ENCODE measurements around the gene ORM2. TPM values are rescaled to one million over a fixed set of nuclear protein-coding genes. Genes with fewer than 3 reads are reported as not detected.

ORM2 gene
- total RNA-seq, 2 donors from 2014 or later: not detected

DNA sequence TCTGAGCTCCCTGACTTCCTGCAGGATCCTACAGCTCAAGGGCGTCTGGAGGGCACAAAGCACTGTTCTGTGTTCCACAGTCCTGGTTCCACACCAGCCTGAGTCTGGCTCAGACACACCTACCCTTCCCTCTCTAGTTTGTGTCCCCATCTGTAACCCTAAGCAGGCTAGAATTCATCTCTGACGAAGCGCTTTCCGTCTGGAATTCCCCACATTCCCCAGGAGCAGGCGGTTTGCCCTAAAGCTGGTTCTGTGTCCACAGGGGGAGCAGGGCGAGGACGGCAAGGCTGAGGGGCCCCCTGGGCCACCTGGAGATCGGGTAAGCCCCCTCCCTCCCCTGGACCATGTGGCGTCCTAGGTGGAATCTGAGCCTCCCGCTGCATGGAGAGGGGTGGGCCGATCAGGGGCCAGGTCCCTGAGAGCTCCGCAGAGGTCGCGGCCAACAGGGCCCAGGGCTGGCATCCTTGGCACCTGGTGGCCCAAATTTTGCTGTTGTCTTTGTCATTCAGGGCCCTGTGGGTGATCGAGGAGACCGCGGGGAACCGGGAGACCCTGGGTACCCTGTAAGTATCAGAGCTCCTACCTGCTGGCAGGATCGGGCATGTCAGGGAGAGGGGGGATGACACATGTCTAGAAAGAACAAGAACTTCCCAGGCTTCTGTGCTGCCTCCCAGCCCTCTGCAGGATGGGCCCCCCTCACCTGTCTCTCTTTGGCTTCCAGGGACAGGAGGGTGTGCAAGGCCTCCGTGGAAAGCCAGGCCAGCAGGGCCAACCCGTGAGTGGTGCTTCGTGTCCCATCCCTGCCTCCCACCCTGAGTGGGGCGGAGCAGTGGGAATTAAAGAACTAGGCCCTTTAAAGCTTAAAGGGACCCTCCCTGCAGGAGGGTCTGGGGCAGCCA is 41.2 kb upstream of the ORM2 start:
- Mint-ChIP-seq H3K36me3 (ENCODE audit: low read depth) (no peaks in the 10 kb centered on the region), H3K9me3 (no peaks in the 10 kb centered on the region), H3K4me3 (no peak overlapping the region), H3K27ac (no peak overlapping the region), H3K27me3 (peaks cover 5% of the 10 kb centered on the region), H3K4me1 (peaks cover 5% of the 10 kb centered on the region)
- no peak for ATAC-seq (replicated peaks)

DNA sequence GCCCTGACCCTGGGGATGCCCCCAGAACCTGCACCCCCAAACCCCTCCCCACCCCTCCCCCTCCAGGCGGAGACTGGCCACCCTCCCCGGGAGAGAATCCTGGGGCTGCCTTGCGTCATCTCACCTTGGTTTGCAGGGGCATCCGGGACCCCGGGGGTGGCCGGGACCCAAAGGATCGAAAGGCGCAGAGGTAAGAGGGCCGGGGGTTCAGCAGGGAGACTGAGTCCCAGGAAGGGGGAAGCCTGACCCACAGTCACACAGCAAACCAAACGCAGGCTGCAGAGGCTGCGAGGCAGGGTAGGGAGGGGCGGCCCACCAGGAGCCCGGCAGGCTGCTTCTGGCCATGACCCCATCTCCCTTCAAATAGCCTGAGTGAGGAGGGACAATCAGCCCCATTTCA is 40.6 kb upstream of the ORM2 start:
- Mint-ChIP-seq H3K9me3 (no peaks in the 10 kb centered on the region), H3K27ac (no peak overlapping the region), H3K36me3 (ENCODE audit: low read depth) (no peaks in the 10 kb centered on the region), H3K4me1 (peaks cover 5% of the 10 kb centered on the region), H3K4me3 (no peak overlapping the region), H3K27me3 (peaks cover 5% of the 10 kb centered on the region)
- no peak for ATAC-seq (replicated peaks)

DNA sequence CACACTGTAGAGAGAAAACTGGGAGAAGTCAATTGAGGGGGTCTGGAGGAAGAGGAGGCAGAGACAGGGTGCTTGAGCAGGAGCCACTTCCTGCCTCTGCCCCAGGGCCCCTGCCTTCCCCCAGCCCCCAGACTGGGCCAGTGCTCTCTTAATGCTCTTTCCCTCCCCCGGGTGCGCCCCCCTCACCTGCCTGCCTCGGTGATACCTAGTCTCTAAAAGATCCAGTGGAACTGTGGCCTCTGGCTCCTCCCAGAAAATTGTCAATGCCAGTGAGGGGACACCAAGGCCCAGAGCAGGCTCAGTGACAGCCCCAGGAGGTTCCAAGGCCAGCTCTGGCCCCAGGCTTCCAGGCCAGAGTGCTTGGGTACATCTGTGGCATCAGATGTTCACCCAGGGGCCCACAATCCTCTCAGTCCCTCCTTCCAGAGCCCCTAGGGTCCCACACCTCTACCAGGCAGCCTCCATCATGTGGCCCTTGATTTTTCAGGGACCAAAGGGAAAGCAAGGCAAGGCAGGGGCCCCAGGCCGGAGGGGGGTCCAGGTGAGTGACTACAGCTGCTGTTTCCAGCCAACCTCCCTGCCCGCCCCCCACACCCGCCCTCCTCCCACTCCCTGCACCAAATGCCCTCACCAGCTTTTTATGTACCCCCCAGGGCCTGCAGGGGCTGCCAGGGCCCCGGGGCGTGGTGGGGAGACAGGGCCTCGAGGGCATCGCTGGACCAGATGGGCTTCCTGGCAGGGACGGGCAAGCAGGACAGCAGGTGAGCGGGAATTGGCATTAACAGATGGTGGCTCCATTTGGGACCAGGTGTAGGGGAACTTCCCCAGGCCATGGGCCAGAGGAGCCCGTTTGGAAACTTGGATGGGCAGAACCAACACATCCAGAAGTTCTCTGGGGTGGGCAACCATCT is 39.8 kb upstream of the ORM2 start:
- Mint-ChIP-seq H3K27me3 (peaks cover 5% of the 10 kb centered on the region), H3K27ac (no peak overlapping the region), H3K9me3 (peaks cover 4% of the 10 kb centered on the region), H3K4me1 (peaks cover 5% of the 10 kb centered on the region), H3K4me3 (no peak overlapping the region), H3K36me3 (ENCODE audit: low read depth) (no peaks in the 10 kb centered on the region)
- no peak for ATAC-seq (replicated peaks)

DNA sequence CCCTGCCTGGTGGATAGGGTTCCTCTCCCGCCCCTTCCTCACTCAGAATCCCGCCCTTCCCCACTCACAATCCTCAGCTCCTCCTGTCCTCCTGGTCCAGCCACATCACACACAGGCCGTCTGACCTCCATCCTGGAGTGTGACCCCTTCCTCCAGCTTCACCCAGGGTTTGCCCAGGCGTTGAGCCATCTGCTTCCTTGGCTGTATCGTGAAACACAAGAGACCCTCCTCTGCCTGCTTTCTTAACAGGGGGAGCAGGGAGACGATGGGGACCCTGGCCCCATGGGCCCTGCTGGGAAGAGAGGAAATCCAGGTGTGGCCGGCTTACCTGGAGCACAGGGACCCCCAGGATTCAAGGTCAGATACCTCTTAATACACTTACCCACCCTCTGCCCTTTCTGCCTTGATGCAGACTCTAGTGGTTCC is 39.1 kb upstream of the ORM2 start:
- no peaks in the 10 kb centered on the region for H3K36me3 Mint-ChIP-seq (ENCODE audit: low read depth)
- ATAC-seq (replicated peaks): peak; percentile 11

DNA sequence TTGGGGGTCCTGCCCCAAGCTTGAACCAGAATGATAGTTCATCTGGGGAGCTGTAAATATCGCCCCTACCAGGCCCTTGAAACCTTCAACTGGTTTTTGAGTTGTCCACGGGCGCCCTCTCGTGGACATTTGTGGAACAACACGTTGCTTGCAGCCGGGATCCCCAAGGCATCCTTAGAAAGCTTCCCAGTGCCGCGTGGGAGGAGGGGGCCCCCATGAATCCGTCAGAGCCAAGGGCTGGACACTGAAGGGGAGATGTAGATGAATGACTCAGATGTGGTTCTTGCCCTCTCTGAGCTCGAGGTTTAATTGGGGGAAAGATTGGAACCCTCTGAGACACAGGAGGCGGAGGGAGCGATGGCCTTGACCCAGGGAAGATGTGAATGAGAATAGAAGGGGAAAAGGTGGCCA is 38.6 kb upstream of the ORM2 start:
- no peak overlapping the region for H3K4me3 Mint-ChIP-seq
- H3K27ac Mint-ChIP-seq: peak overlapping the region; percentile 9
- peaks cover 5% of the 10 kb centered on the region for H3K4me1 Mint-ChIP-seq
- H3K27me3 Mint-ChIP-seq: peaks cover 9% of the 10 kb centered on the region
- peaks cover 9% of the 10 kb centered on the region for H3K9me3 Mint-ChIP-seq
- ATAC-seq (replicated peaks): peak; percentile 52
- no peaks in the 10 kb centered on the region for H3K36me3 Mint-ChIP-seq (ENCODE audit: low read depth)

More for the DNA sequence above, 39.1 kb upstream of the ORM2 start:
- Mint-ChIP-seq H3K9me3 (peaks cover 9% of the 10 kb centered on the region), H3K27ac (peak overlapping the region; percentile 9), H3K27me3 (peaks cover 9% of the 10 kb centered on the region), H3K4me1 (peaks cover 5% of the 10 kb centered on the region), H3K4me3 (no peak overlapping the region)

DNA sequence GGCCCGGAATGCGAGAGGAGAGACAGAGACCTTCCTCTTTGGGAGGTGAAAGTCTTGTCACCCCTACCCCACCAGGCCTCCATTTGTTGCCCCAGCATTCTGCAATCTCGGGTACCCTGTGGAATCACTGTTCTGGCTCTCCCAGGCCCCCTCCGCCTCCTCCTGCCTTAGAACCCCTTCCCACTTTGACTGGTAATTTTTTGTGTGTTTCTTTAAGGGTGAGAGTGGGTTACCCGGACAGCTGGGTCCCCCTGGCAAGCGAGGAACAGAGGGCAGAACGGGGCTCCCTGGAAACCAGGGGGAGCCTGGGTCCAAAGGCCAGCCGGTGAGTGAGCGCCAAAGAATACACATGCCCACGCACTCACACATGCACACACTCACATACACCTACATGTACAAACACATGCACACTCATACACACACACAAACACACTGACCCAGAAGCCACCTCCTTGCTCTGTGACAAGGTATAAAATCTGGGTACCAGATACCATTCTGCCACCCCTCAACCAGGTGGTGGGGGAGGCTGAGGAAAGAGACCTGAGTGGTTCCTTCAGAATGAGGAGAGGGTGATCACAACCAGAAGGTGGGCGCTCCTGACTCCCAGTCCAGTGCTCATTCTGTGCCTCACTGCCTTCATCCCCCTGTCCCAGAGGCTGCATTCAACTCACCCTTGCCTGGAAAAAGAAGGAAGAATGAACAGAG is 37.6 kb upstream of the ORM2 start:
- no peak for ATAC-seq (replicated peaks)
- peaks cover 5% of the 10 kb centered on the region for H3K4me1 Mint-ChIP-seq
- no peak overlapping the region for H3K4me3 Mint-ChIP-seq
- H3K27me3 Mint-ChIP-seq: peaks cover 9% of the 10 kb centered on the region
- H3K9me3 Mint-ChIP-seq: peaks cover 9% of the 10 kb centered on the region
- H3K36me3 Mint-ChIP-seq (ENCODE audit: low read depth): no peaks in the 10 kb centered on the region
- no peak overlapping the region for H3K27ac Mint-ChIP-seq

DNA sequence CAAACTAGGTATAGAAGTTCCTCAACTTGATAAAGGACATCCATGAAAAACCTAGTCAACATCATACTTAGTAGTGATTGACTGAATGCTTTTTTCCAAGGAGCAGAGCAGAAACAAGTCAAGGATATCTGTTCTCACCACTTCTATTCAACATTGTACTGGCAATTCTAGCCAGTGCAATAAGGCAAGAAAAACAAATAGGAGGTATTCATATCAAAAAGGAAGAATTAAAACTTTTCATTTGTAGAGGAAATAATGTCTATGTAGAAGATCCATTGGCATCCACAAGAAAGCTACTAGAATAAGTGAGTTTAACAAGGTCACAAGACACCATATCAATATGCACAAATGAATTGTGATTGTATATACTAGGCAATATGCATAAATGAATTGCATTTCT is 35.0 kb upstream of the ORM2 start:
- H3K4me1 Mint-ChIP-seq: peaks cover 5% of the 10 kb centered on the region
- no peaks in the 10 kb centered on the region for H3K36me3 Mint-ChIP-seq (ENCODE audit: low read depth)
- no peak for ATAC-seq (replicated peaks)

DNA sequence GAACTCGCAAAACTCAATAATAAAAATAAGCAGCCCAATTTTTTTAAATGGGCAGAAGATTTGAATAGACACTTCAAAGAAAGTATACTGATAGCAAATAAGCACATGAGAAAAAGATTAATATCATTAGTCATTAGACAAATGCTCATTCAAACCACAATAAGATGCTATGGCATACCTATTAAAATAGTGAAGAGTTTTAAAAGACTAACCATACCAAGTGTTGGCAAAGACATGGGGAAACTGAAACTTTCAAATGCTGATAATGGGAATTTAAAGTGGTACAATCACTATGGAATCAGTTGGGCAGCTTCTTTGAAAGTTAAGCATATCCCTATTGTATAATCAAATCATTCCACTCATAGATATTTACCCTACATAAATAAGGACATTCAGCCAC is 33.3 kb upstream of the ORM2 start:
- no peak for ATAC-seq (replicated peaks)
- H3K27me3 Mint-ChIP-seq: peaks cover 5% of the 10 kb centered on the region
- no peaks in the 10 kb centered on the region for H3K4me1 Mint-ChIP-seq
- no peak overlapping the region for H3K4me3 Mint-ChIP-seq
- H3K27ac Mint-ChIP-seq: no peak overlapping the region
- H3K9me3 Mint-ChIP-seq: peaks cover 9% of the 10 kb centered on the region
- no peaks in the 10 kb centered on the region for H3K36me3 Mint-ChIP-seq (ENCODE audit: low read depth)

More for the DNA sequence above, 35.0 kb upstream of the ORM2 start:
- no peak overlapping the region for H3K4me3 Mint-ChIP-seq
- H3K27ac Mint-ChIP-seq: no peak overlapping the region
- peaks cover 9% of the 10 kb centered on the region for H3K27me3 Mint-ChIP-seq
- peaks cover 9% of the 10 kb centered on the region for H3K9me3 Mint-ChIP-seq

DNA sequence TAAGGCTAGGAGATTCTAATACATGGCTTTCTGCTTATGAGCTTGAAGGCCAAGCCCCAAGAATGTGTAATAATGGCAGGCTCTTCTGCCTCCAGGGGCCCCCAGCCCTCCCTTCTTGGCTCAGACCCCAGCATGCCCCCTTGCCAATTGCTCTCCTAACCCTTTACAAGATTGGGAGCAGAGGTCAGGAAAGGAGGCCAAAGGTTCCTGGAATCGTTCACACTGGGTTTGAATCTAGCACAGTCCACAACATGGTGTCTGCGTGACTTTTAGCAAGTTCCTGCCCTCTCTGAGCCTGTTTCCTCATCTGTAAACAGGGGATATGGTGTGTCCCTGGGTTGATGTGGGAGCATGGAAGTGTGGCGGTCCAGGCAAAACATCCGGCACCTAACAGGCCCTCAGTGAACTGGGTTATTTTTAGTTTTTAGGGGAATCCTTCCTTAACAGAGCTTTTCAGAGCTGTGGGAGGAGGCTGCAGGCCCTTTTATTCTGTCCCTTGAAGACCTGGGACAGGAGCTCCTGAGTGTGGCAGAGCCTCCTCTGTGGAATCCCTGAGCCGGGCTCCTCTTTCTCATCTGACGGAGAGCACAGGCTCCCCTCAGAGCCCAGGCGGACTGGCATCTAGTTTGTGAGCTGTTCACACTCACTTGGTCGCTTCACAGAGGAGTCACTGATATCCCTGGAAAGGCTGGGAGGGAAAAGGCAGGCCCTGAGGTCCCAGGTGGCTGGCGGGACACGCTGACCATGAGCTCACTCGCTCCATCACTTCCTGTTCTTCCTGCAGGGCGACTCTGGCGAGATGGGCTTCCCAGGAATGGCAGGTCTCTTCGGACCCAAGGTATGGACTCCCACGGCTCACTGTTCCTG is 30.1 kb upstream of the ORM2 start:
- H3K9me3 Mint-ChIP-seq: peaks cover 8% of the 10 kb centered on the region
- no peak for ATAC-seq (replicated peaks)
- H3K36me3 Mint-ChIP-seq (ENCODE audit: low read depth): no peaks in the 10 kb centered on the region
- no peak overlapping the region for H3K27ac Mint-ChIP-seq
- H3K4me1 Mint-ChIP-seq: no peaks in the 10 kb centered on the region
- peaks cover 5% of the 10 kb centered on the region for H3K27me3 Mint-ChIP-seq
- H3K4me3 Mint-ChIP-seq: no peak overlapping the region

DNA sequence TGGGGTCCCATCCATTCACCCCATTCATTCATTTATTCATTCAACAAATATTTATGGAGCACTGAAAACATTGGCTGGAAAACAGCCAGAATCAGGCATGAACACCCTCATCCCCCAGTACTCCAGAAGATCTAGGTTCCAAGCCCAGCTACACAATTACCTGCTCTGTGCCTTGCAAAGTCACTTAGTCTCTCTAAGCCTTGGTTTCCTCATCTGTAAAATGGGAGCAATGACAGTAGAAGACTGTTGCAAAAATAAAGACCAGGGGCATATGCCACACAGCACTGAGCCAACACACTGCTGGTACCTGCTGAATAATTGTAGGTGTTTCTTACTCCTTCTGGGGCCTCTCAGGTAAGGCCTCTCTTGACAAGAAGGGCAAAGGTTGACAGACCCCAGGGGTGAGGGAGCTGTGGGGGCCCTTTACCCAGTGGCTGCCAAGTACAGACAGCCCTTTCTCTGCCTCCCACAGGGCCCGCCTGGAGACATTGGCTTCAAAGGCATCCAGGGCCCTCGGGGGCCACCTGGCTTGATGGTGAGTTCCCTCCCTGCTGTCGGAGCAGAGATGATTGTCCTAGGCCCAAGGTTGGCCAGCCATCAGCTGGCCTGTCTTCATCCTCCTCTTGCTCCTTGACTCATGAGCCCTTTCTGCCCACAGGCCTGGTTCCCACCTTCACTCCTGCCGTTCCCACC is 29.4 kb upstream of the ORM2 start:
- Mint-ChIP-seq H3K4me3 (no peak overlapping the region), H3K36me3 (ENCODE audit: low read depth) (no peaks in the 10 kb centered on the region), H3K27me3 (no peaks in the 10 kb centered on the region), H3K9me3 (no peaks in the 10 kb centered on the region), H3K4me1 (no peaks in the 10 kb centered on the region), H3K27ac (no peak overlapping the region)
- ATAC-seq (replicated peaks): no peak

DNA sequence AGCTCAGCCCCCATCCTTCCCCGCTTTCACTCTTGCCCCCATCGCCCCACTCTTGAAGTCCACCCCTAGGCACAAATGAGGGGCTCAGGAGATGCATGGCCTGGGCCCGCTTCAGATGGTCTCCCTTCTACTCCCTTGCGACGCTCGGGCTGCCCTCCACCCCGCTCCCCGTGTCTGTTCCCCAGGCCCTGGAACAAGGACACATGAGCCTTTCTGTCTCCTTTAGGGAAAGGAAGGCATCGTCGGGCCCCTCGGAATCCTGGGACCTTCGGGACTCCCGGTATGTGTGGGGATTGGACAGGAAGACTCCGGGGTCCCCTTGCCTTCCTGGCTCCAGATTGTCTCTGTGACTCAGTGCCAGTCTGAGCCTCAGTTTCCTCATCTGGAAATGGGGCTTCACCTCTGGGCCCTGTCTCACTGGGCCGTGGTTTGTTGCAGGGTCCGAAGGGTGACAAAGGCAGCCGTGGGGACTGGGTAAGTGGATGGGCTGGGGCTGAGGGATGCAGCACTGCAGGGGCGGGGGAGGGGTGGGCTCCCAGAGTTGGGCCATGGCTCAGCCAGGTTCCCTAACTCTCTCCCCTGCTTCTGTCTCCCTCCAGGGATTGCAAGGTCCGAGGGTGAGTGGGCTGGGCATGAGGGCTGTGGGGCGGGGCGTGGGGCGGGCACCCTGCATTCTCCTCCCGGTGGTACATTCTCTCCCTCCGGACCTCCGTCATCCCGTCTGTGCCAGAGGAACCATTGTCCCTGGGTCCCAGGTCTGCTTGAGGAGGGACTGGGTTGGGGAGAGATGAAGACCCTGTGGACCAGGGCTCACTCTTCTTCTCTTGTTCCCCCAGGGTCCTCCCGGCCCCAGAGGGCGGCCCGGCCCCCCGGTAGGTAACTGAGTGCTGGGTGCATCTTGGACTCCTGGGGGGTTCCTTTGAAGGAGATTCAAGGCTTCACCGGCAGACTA is 28.5 kb upstream of the ORM2 start:
- no peaks in the 10 kb centered on the region for H3K27me3 Mint-ChIP-seq
- H3K9me3 Mint-ChIP-seq: no peaks in the 10 kb centered on the region
- ATAC-seq (replicated peaks): no peak
- no peak overlapping the region for H3K27ac Mint-ChIP-seq
- no peak overlapping the region for H3K4me3 Mint-ChIP-seq
- H3K36me3 Mint-ChIP-seq (ENCODE audit: low read depth): no peaks in the 10 kb centered on the region
- no peaks in the 10 kb centered on the region for H3K4me1 Mint-ChIP-seq

DNA sequence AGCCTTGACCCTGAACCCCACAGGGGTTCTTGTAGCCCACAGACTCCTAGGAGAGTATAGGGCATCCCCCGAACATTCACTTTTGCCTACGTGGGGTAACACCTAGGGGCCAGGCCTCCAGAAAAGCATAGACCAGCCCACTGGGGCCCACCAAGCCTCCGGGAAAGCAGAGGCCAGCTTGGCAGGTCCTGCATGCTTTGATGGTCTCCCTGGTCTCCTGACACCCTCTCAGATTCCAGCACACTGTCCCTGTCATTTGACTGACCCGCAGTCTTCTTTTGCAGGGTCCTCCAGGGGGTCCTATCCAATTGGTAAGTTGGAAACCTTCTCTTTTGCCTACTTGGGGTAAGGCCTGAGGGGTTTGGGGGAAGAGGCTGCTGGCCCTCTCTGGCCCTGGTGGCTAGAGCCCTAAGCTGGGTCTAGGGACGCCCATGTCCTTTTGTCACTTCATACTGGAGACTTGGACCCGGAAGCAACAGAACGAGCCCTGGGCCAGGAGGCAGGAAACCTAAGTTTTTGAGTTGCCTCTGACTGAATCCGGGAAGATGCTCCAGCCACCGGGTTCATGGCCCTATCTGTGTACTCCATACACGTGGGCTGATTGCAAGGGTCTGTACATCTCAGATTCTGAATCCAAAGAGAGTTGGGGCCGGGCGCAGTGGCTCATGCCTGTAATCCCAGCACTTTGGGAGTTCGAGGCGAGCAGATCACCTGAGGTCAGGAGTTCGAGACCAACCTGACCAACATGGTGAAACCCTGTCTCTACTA is 27.7 kb upstream of the ORM2 start:
- Mint-ChIP-seq H3K4me3 (no peak overlapping the region), H3K27ac (no peak overlapping the region), H3K27me3 (no peaks in the 10 kb centered on the region), H3K4me1 (no peaks in the 10 kb centered on the region), H3K36me3 (ENCODE audit: low read depth) (no peaks in the 10 kb centered on the region), H3K9me3 (no peaks in the 10 kb centered on the region)
- ATAC-seq (replicated peaks): no peak

Data from activated T-helper 17 cell treated with anti-CD3 and anti-CD28 coated beads, Interleukin-2, amount 50 U/mL, for 72 hours (primary cell).